K562 (cell line): Measurements from ENCODE around the gene CNKSR3. TPM values are rescaled to one million over a fixed set of nuclear protein-coding genes. Genes with fewer than 3 reads are reported as not detected.

Experiments
- ATAC-seq: fragments of 200-7000 bp; cut with Tn5 transposase; 3 replicates; pipeline ENCODE4 v1.9.1; 2020; ENCODE audit warnings: moderate library complexity
- BruUV-seq: library from RNA; stranded (reverse); fragments of 400-500 nt; replicated peaks from 2 replicates; lab custom pipeline; 2021; lab: Mats Ljungman, UMichigan
- CTCF ChIA-PET: fragments of 300-600 bp; formaldehyde crosslinking; extraction: SDS; loops from one replicate; lab custom pipeline; 2021; ENCODE audit warnings: low intra/inter-chr PET ratio; lab: Yijun Ruan, JAX
- POLR2A ChIA-PET: fragments of 300-600, 350-650 bp; sonication (Branson Sonifier 250); formaldehyde crosslinking; extraction: SDS; loops from one replicate; lab custom pipeline; 2021; ENCODE audit warnings: antibody characterized with exemption, inconsistent platforms; lab: Yijun Ruan, JAX
- DNase-seq, 4 experiments: peaks; one replicate each; pipeline versions ENCODE4 v3.0.0 to v3.0.0-alpha.2; 2011 to 2018; ENCODE audit warnings: low spot score in 3 of 4, mixed read lengths in 3 of 4; ENCODE audit errors: extremely low read depth in 1 of 4
- FAIRE-seq: peaks from 2 replicates; lab custom pipeline; 2011; peaks lifted over from hg19 to GRCh38; lab: Jason Lieb, UNC
- H2AFZ ChIP-seq: 2 replicates; pipeline ENCODE4 v1.6.0; 2011; ENCODE audit warnings: low read depth, low read length, control low read depth, inconsistent platforms
- H3K27ac ChIP-seq: fragments of 200-600 bp; 3 replicates; pipeline ENCODE4 v1.8.0; 2011; ENCODE audit warnings: low read depth, mild to moderate bottlenecking, control low read depth, inconsistent platforms, low read length, moderate library complexity, mixed read lengths; ENCODE audit errors: extremely low read depth
- H3K27me3 ChIP-seq, 2 experiments: fragments of 300-600 bp in 1 of 2; 2 replicates in 1 of 2; 3 replicates in 1 of 2; pipeline versions ENCODE4 v1.6.0 to v1.8.0; 2011; ENCODE audit warnings: inconsistent platforms in 2 of 2, low read length in 2 of 2, mild to moderate bottlenecking in 1 of 2, mixed read lengths in 1 of 2, moderate library complexity in 1 of 2; ENCODE audit not compliant: control insufficient read depth in 2 of 2, insufficient read depth in 2 of 2
- H3K36me3 ChIP-seq: fragments of 300-600 bp; 3 replicates; pipeline ENCODE4 v1.8.0; 2011; ENCODE audit warnings: mild to moderate bottlenecking, low read length, inconsistent platforms; ENCODE audit not compliant: control insufficient read depth, insufficient read depth
- H3K4me1 ChIP-seq, 2 experiments: fragments of 200-600 bp in 1 of 2; replicated peaks in 1 of 2; 2 replicates in 1 of 2; 3 replicates in 1 of 2; pipeline versions ENCODE4 v1.5.1 to v1.8.0; 2011; ENCODE audit warnings: inconsistent platforms in 2 of 2, low read length in 2 of 2, mild to moderate bottlenecking in 1 of 2, mixed read lengths in 1 of 2, moderate library complexity in 1 of 2; ENCODE audit not compliant: control insufficient read depth in 2 of 2, insufficient read depth in 2 of 2
- H3K4me2 ChIP-seq: 2 replicates; pipeline ENCODE4 v1.6.1; 2011; ENCODE audit warnings: low read length, control low read depth, inconsistent platforms, mixed read lengths; ENCODE audit not compliant: insufficient read depth
- H3K4me3 ChIP-seq: fragments of 200-600 bp; sonication (generic), shearing (Covaris generic); 2 replicates; pipeline ENCODE4 v1.5.1; 2016; ENCODE audit warnings: control low read depth, inconsistent platforms
- H3K79me2 ChIP-seq: fragments of 200-600 bp; 3 replicates; pipeline ENCODE4 v1.8.0; 2011; ENCODE audit warnings: low read length, inconsistent platforms; ENCODE audit not compliant: control insufficient read depth, insufficient read depth
- H3K9ac ChIP-seq, 2 experiments: 2 replicates each; pipeline versions ENCODE4 v1.6.0 to v1.6.1; 2011; ENCODE audit warnings: low read depth in 2 of 2, low read length in 2 of 2, control low read depth in 1 of 2, inconsistent platforms in 1 of 2, mild to moderate bottlenecking in 1 of 2, mixed read lengths in 1 of 2; ENCODE audit not compliant: insufficient read depth in 1 of 2
- H3K9me1 ChIP-seq: one replicate; pipeline ENCODE4 v1.6.0; 2011; ENCODE audit warnings: inconsistent platforms, mild to moderate bottlenecking, low read length, moderate library complexity; ENCODE audit not compliant: control insufficient read depth, insufficient read depth
- H3K9me3 ChIP-seq: replicated peaks from 2 replicates; pipeline ENCODE4 v1.5.1; 2011; ENCODE audit warnings: low read depth, low read length, inconsistent platforms; ENCODE audit not compliant: control insufficient read depth, insufficient read depth
- H4K20me1 ChIP-seq: replicated peaks from 2 replicates; pipeline ENCODE4 v1.6.1; 2011; ENCODE audit warnings: low read length, inconsistent platforms, mixed read lengths; ENCODE audit not compliant: control insufficient read depth, insufficient read depth
- ETV6 ChIP-seq, 3 experiments: fragments of 150-350 bp in 1 of 3; sonication (generic) in 1 of 3; formaldehyde crosslinking in 1 of 3; IDR thresholded peaks; 2 replicates each; pipeline versions ENCODE4 v1.6.1 to v1.8.0; 2014 to 2022; ENCODE audit warnings: borderline replicate concordance in 2 of 3, low read depth in 2 of 3, antibody characterized with exemption in 1 of 3, low read length in 1 of 3, mild to moderate bottlenecking in 1 of 3, missing genetic modification reagents in 1 of 3
- MEF2A ChIP-seq: IDR thresholded peaks from 2 replicates; pipeline ENCODE4 v1.6.1; 2011; ENCODE audit warnings: low read depth, mild to moderate bottlenecking, low read length, moderate library complexity; ENCODE audit not compliant: control insufficient read depth
- RUNX1 ChIP-seq: sonication (generic); IDR thresholded peaks from 2 replicates; pipeline ENCODE4 v1.6.1; 2016; ENCODE audit warnings: antibody characterized with exemption, low read depth
- SIN3A ChIP-seq, 2 experiments: fragments of 150-350 bp in 1 of 2; IDR thresholded peaks; 2 replicates each; pipeline ENCODE4 v1.6.1; 2011 to 2016; ENCODE audit warnings: borderline replicate concordance in 2 of 2, low read depth in 2 of 2, low read length in 2 of 2, mild to moderate bottlenecking in 2 of 2, moderate library complexity in 2 of 2; ENCODE audit not compliant: control insufficient read depth in 1 of 2
- TBL1XR1 ChIP-seq, 2 experiments: IDR thresholded peaks; 2 replicates each; pipeline ENCODE4 v1.6.1; 2012; ENCODE audit warnings: improper control_type of control experiment in 2 of 2, low read length in 2 of 2, mild to moderate bottlenecking in 1 of 2
- XRCC4 ChIP-seq: IDR thresholded peaks from one replicate; pipeline ENCODE4 v1.6.1; 2011; ENCODE audit not compliant: insufficient read depth, insufficient read length; ENCODE audit errors: extremely low read depth
- ZC3H4 ChIP-seq: sonication (generic); formaldehyde crosslinking; IDR thresholded peaks from 2 replicates; pipeline ENCODE4 v1.9.0; 2021; ENCODE audit warnings: missing genetic modification reagents, borderline replicate concordance
- ZNF347 ChIP-seq: fragments of 450-650 bp; formaldehyde crosslinking; IDR thresholded peaks from 2 replicates; pipeline ENCODE4 v1.4.0; 2020; ENCODE audit warnings: low read depth, mild to moderate bottlenecking, moderate library complexity
- WGBS: fragments of 100-300 bp; shearing (Covaris generic); methylation state at CpG from one replicate; pipeline ENCODE4 v1.1.6; 2016; ENCODE audit warnings: low coverage, mixed read lengths; ENCODE audit not compliant: insufficient coverage; ENCODE audit errors: missing lambda C conversion rate; 5-methylcytosine and 5-hydroxymethylcytosine counted together
- in situ Hi-C: fragments of 300-500 bp; cut with MboI; formaldehyde crosslinking; loops from 4 replicates; pipeline ENCODE4 v1.15.0; 2018; ENCODE audit warnings: inconsistent platforms, mixed read lengths
- intact Hi-C: fragments of 100-400 bp; cut with micrococcal nuclease; formaldehyde crosslinking; loops from 2 replicates; pipeline ENCODE4 v1.14.2; 2022
- polyA plus RNA-seq, 8 experiments: library from polyadenylated mRNA; depleted of rRNA in 4 of 8; stranded (reverse) in 5 of 8; unstranded in 3 of 8; fragments of >200 nt; fragmentation: Nextera tagmentation in 2 of 8; fragmentation: Illumina TruSeq in 1 of 8; extraction: Ambion mirVana in 2 of 8; extraction: Trizol in 1 of 8; gene quantifications; 2 replicates each; pipeline versions ENCODE4 v1.2.1 to v1.2.3, GENCODE V29; 2011 to 2014; ENCODE audit warnings: inconsistent platforms in 1 of 8, missing spikeins in 1 of 8
- total RNA-seq, 7 experiments: library from RNA; depleted of rRNA in 6 of 7; stranded (reverse); fragments of >200 nt in 6 of 7; fragmentation: Illumina TruSeq in 2 of 7; extraction: Trizol in 2 of 7; gene quantifications; 2 replicates each; pipeline versions ENCODE4 v1.2.1 to v1.2.3, GENCODE V29; 2011 to 2021; ENCODE audit warnings: low replicate concordance in 1 of 7
- TF ChIP-seq, protein P1 (sequence below): IDR thresholded peaks from 2 replicates; pipeline ENCODE4 v1.6.1; 2011; ENCODE audit not compliant: insufficient read length; ENCODE audit errors: extremely low read depth
- TF ChIP-seq, protein P2 (sequence below): fragments of 250-450 bp; sonication (Bioruptor Pico); IDR thresholded peaks from 2 replicates; pipeline ENCODE4 v1.8.0; 2021; ENCODE audit warnings: moderate library complexity, mild to moderate bottlenecking, inconsistent platforms
- TF ChIP-seq, protein P3 (sequence below): IDR thresholded peaks from 2 replicates; pipeline ENCODE4 v1.6.1; 2014; ENCODE audit warnings: antibody characterized with exemption

Gene CNKSR3
- total and polyA plus RNA-seq, 9 of the 15 experiments (the other 6 are each of a cell fraction or from before 2014, with no cell fraction given) = 4.5 to 29.6 (median 9.5) TPM

DNA sequence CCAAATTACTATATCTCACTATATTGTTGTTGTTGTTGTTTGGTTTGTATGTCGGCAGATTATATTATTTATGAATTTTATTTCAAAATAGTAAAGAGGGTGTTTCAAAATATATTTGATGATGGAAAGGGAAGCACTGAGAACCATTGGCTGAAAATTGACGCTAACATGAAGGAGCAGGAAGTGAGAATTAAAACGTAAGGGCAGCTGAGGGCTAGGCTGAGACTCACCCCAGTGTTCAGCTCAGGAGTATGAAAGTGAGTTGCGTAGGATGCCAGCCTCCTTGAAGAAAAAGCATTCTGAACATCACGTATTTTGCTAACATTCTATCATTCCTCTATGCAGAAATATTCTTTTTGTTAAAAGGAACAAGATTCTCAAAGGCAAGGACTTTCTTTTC is 143.1 kb downstream of the CNKSR3 start:
- no peaks in the 10 kb centered on the region for H3K9me3 ChIP-seq
- ATAC-seq (no peak), FAIRE-seq (no peak), DNase-seq (no peak)
- H3K4me1 ChIP-seq = no peaks in the 10 kb centered on the region
- H3K9me1 ChIP-seq = no peaks in the 10 kb centered on the region
- no TSS peak for BruUV-seq
- ChIA-PET CTCF (no interaction called here), POLR2A (no interaction called here)
- H4K20me1 ChIP-seq = no peaks in the 10 kb centered on the region
- 6% methylated on average over 5 of the region's 5 CpGs for WGBS
- no peak overlapping the region for H3K9ac ChIP-seq
- H3K27me3 ChIP-seq = peaks cover 41 to 47% of the 10 kb centered on the region in 2 experiments
- H3K27ac ChIP-seq = no peak overlapping the region
- in situ Hi-C loops (no loop called here), intact Hi-C loops (no loop called here)
- H3K4me2 ChIP-seq = no peak overlapping the region
- TF ChIP-seq, protein P1, sequence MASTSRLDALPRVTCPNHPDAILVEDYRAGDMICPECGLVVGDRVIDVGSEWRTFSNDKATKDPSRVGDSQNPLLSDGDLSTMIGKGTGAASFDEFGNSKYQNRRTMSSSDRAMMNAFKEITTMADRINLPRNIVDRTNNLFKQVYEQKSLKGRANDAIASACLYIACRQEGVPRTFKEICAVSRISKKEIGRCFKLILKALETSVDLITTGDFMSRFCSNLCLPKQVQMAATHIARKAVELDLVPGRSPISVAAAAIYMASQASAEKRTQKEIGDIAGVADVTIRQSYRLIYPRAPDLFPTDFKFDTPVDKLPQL = no peak
- TF ChIP-seq, protein P2, sequence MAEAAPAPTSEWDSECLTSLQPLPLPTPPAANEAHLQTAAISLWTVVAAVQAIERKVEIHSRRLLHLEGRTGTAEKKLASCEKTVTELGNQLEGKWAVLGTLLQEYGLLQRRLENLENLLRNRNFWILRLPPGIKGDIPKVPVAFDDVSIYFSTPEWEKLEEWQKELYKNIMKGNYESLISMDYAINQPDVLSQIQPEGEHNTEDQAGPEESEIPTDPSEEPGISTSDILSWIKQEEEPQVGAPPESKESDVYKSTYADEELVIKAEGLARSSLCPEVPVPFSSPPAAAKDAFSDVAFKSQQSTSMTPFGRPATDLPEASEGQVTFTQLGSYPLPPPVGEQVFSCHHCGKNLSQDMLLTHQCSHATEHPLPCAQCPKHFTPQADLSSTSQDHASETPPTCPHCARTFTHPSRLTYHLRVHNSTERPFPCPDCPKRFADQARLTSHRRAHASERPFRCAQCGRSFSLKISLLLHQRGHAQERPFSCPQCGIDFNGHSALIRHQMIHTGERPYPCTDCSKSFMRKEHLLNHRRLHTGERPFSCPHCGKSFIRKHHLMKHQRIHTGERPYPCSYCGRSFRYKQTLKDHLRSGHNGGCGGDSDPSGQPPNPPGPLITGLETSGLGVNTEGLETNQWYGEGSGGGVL (CRISPR knock-in tag) = no peak
- TF ChIP-seq ETV6 (IDR thresholded peaks at IDR 0.05; ENCODE audit: borderline replicate concordance in 1 of 2, low read depth in 2 of 2, low read length in 1 of 2) (no peak), ETV6 (CRISPR knock-in tag; IDR thresholded peaks at IDR 0.05; ENCODE audit: borderline replicate concordance) (no peak), XRCC4 (no peak), RUNX1 (no peak), TBL1XR1 (IDR thresholded peaks at IDR 0.05; ENCODE audit: low read length in 2 of 2) (no peak), ZC3H4 (no peak), SIN3A (IDR thresholded peaks at IDR 0.05; ENCODE audit: borderline replicate concordance in 2 of 2, control insufficient read depth in 1 of 2, low read depth in 2 of 2, low read length in 2 of 2) (no peak), ZNF347 (CRISPR knock-in tag) (no peak), MEF2A (no peak)
- TF ChIP-seq, protein P3, sequence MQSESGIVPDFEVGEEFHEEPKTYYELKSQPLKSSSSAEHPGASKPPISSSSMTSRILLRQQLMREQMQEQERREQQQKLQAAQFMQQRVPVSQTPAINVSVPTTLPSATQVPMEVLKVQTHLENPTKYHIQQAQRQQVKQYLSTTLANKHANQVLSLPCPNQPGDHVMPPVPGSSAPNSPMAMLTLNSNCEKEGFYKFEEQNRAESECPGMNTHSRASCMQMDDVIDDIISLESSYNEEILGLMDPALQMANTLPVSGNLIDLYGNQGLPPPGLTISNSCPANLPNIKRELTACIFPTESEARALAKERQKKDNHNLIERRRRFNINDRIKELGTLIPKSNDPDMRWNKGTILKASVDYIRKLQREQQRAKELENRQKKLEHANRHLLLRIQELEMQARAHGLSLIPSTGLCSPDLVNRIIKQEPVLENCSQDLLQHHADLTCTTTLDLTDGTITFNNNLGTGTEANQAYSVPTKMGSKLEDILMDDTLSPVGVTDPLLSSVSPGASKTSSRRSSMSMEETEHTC = no peak
- no peaks in the 10 kb centered on the region for H3K79me2 ChIP-seq
- no peak overlapping the region for H3K4me3 ChIP-seq
- no peaks in the 10 kb centered on the region for H3K36me3 ChIP-seq
- no peak overlapping the region for H2AFZ ChIP-seq
